ENCODE results near the gene ONECUT3.

The ONECUT3 gene

GRCh38 chr19:1755467-1756171 lies 2.3 kb downstream of the ONECUT3 start:
- TF ChIP-seq EZH2phosphoT487 (IDR thresholded peaks at IDR 0.05; ENCODE audit: low read depth) (no peak), CTCF (IDR thresholded peaks at IDR 0.05; ENCODE audit: low read depth, low read length) (no peak)
- no peaks in the 10 kb centered on the region for H3K79me2 ChIP-seq (ENCODE audit: low read length)
- H3K9me3 ChIP-seq (ENCODE audit: insufficient read depth, low read length): no peaks in the 10 kb centered on the region
- peaks cover 10% of the 10 kb centered on the region; the same call in 1 of the 2 replicates for H3K27me3 ChIP-seq (ENCODE audit: low read depth, low read length)
- peaks cover 13% of the 10 kb centered on the region for H3K4me1 ChIP-seq (ENCODE audit: low read length)
- no peaks in the 10 kb centered on the region for H3K36me3 ChIP-seq (replicated peaks; ENCODE audit: low read depth, low read length)
- H2AFZ ChIP-seq (ENCODE audit: low read depth, low read length): no peak overlapping the region
- no peak overlapping the region for H3K4me2 ChIP-seq (ENCODE audit: low read length)
- no peak overlapping the region for H3K9ac ChIP-seq (ENCODE audit: low read length)
- no peak overlapping the region for H3K4me3 ChIP-seq (ENCODE audit: low read length)
- H4K20me1 ChIP-seq (ENCODE audit: insufficient read depth, low read length): no peaks in the 10 kb centered on the region
- no peak overlapping the region for H3K27ac ChIP-seq (ENCODE audit: low read length)

DNA sequence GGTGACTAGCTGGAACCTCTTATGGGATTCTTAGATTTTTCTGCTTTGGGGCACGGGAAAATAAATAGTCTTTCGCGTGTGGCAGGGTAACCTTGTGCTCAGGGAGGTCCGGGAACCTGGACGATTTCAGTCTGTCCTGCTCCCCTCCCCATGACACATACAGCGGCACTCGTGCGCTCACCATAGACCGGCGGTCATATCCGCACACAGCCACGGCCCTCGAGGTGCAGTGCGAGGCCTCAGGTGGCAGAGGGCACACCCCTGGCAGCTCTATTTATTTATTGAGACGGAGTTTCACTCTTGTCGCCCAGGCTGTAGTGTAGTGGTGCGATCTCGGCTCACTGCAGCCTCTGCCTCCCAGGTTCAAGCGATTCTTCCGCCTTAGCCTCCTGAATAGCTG lies 3.0 kb downstream of the ONECUT3 start:
- Histone ChIP-seq H3K36me3 (replicated peaks; ENCODE audit: low read depth, low read length) (no peaks in the 10 kb centered on the region), H3K4me3 (ENCODE audit: low read length) (no peak overlapping the region), H3K9ac (ENCODE audit: low read length) (no peak overlapping the region), H3K4me1 (ENCODE audit: low read length) (peaks cover 13% of the 10 kb centered on the region), H3K27ac (ENCODE audit: low read length) (no peak overlapping the region), H3K79me2 (ENCODE audit: low read length) (no peaks in the 10 kb centered on the region), H3K4me2 (ENCODE audit: low read length) (no peak overlapping the region), H4K20me1 (ENCODE audit: insufficient read depth, low read length) (no peaks in the 10 kb centered on the region), H2AFZ (ENCODE audit: low read depth, low read length) (no peak overlapping the region), H3K9me3 (ENCODE audit: insufficient read depth, low read length) (no peaks in the 10 kb centered on the region), H3K27me3 (ENCODE audit: low read depth, low read length) (peaks cover 6% of the 10 kb centered on the region; the same call in 1 of the 2 replicates)
- no peak for TF ChIP-seq EZH2phosphoT487 (IDR thresholded peaks at IDR 0.05; ENCODE audit: low read depth)
- no peak for TF ChIP-seq CTCF (IDR thresholded peaks at IDR 0.05; ENCODE audit: low read depth, low read length)

GRCh38 chr19:1756705-1757465 lies 3.6 kb downstream of the ONECUT3 start:
- Histone ChIP-seq H3K36me3 (replicated peaks; ENCODE audit: low read depth, low read length) (no peaks in the 10 kb centered on the region), H3K4me3 (ENCODE audit: low read length) (no peak overlapping the region), H4K20me1 (ENCODE audit: insufficient read depth, low read length) (no peaks in the 10 kb centered on the region), H3K9ac (ENCODE audit: low read length) (no peak overlapping the region), H3K9me3 (ENCODE audit: insufficient read depth, low read length) (no peaks in the 10 kb centered on the region), H3K27me3 (ENCODE audit: low read depth, low read length) (peaks cover under 1% of the 10 kb centered on the region; the same call in 1 of the 2 replicates), H3K27ac (ENCODE audit: low read length) (no peak overlapping the region), H2AFZ (ENCODE audit: low read depth, low read length) (no peak overlapping the region), H3K79me2 (ENCODE audit: low read length) (no peaks in the 10 kb centered on the region), H3K4me2 (ENCODE audit: low read length) (no peak overlapping the region), H3K4me1 (ENCODE audit: low read length) (peaks cover 7% of the 10 kb centered on the region)
- TF ChIP-seq EZH2phosphoT487 (IDR thresholded peaks at IDR 0.05; ENCODE audit: low read depth): no peak
- no peak for TF ChIP-seq CTCF (IDR thresholded peaks at IDR 0.05; ENCODE audit: low read depth, low read length)

DNA sequence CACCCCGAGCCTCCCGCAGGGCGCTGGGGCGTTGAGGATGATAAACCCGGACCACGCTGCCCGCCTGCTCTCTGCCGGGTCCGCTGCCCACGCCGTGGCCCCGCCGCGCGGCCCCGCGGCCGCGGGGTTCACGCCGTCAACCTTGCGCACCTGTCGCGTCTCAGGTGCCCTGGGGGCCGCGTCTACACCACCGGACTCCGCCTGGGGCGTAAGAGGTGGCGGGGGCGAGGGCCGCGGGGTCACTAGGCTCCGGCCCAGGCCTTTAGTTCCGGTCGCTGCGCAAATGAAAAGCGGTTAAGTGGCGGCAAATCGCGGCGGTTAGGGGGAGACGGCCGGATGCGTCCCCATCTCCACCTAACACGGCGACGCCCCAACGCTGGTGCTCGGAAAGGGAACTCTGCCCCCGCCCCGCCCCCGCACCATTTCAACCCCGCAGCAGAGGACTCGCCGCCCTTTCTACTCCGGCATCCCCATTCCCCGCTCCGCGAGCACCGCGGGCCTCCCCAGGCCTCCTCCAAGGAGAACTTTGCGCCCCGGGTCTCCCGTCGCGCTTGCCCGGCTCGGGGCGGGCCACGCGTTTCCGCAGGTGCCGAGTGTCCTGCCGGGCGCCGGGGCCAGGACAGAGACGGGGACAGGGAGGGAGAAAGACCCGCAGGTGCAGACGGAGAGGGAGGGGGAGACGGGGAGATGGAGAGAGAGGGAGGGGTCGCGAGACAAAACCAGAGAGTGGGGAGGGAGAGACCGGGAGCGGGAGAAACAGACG lies 4.3 kb downstream of the ONECUT3 start:
- H3K9ac ChIP-seq (ENCODE audit: low read length): no peak overlapping the region
- no peaks in the 10 kb centered on the region for H3K27me3 ChIP-seq (ENCODE audit: low read depth, low read length)
- H3K9me3 ChIP-seq (ENCODE audit: insufficient read depth, low read length): no peaks in the 10 kb centered on the region
- TF ChIP-seq CTCF (IDR thresholded peaks at IDR 0.05; ENCODE audit: low read depth, low read length) (no peak), EZH2phosphoT487 (IDR thresholded peaks at IDR 0.05; ENCODE audit: low read depth) (no peak)
- no peaks in the 10 kb centered on the region for H3K79me2 ChIP-seq (ENCODE audit: low read length)
- H3K36me3 ChIP-seq (replicated peaks; ENCODE audit: low read depth, low read length): no peaks in the 10 kb centered on the region
- no peaks in the 10 kb centered on the region for H3K4me1 ChIP-seq (ENCODE audit: low read length)
- H4K20me1 ChIP-seq (ENCODE audit: insufficient read depth, low read length): no peaks in the 10 kb centered on the region
- H3K27ac ChIP-seq (ENCODE audit: low read length): no peak overlapping the region
- H3K4me2 ChIP-seq (ENCODE audit: low read length): no peak overlapping the region
- H2AFZ ChIP-seq (ENCODE audit: low read depth, low read length): no peak overlapping the region
- no peak overlapping the region for H3K4me3 ChIP-seq (ENCODE audit: low read length)
